RWPE2 (cell line): ENCODE measurements around the gene ETNPPL.

ENCODE experiments used
- ATAC-seq: fragments of 200-7000 bp; cut with Tn5 transposase; 3 replicates; pipeline ENCODE4 v1.9.1; 2021; ENCODE audit warnings: low read depth
- DNase-seq: peaks from one replicate; pipeline ENCODE4 v3.0.0-alpha.2; 2020; ENCODE audit warnings: low spot score
- H3K27ac ChIP-seq: fragments of 450-650 bp; 2 replicates; pipeline ENCODE4 v1.5.1; 2017; ENCODE audit warnings: mild to moderate bottlenecking; ENCODE audit not compliant: poor library complexity, severe bottlenecking
- H3K27me3 ChIP-seq: fragments of 250-450 bp; sonication (Bioruptor Pico); 2 replicates; pipeline ENCODE4 v1.5.1; 2021; ENCODE audit warnings: mild to moderate bottlenecking, moderate library complexity; ENCODE audit not compliant: insufficient read depth, poor library complexity, severe bottlenecking
- H3K36me3 ChIP-seq: fragments of 250-450 bp; sonication (Bioruptor Pico); 2 replicates; pipeline ENCODE4 v1.5.1; 2020; ENCODE audit warnings: low read depth, mild to moderate bottlenecking, moderate library complexity
- H3K4me1 ChIP-seq: fragments of 250-450 bp; sonication (Bioruptor Pico); 2 replicates; pipeline ENCODE4 v1.5.1; 2021; ENCODE audit warnings: mild to moderate bottlenecking, moderate library complexity; ENCODE audit not compliant: insufficient read depth, poor library complexity, severe bottlenecking
- H3K4me3 ChIP-seq: fragments of 250-450 bp; sonication (Bioruptor Pico); 2 replicates; pipeline ENCODE4 v1.5.1; 2021; ENCODE audit warnings: mild to moderate bottlenecking, moderate library complexity; ENCODE audit not compliant: severe bottlenecking
- H3K9me3 ChIP-seq: fragments of 250-450 bp; sonication (Bioruptor Pico); 2 replicates; pipeline ENCODE4 v1.5.1; 2021; ENCODE audit warnings: mild to moderate bottlenecking, moderate library complexity; ENCODE audit not compliant: severe bottlenecking
- TF ChIP-seq, protein P1 (sequence below): fragments of 450-650 bp; IDR thresholded peaks from one replicate; pipeline ENCODE4 v1.5.1; 2017; ENCODE audit warnings: mild to moderate bottlenecking, moderate library complexity; ENCODE audit not compliant: poor library complexity, severe bottlenecking

The ETNPPL gene

DNA sequence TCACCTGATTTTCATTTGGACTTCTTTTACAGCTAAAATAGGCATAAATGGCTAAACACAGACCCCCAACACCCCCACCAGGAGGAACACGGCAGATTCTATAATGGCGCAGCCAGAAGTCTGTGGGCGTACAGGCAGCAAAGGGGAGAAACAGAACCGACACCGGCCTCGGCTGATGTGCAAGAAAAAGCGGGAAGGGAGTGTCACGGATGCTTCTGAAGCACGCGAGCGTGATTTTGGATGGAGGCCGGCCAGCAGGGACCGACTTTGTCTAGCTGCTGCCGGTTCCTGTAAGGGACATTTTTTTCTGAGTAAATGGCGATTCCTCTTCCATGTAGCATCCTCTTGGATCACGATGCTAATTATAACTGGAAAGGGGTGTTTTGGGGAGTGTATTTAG, 24.9 kb upstream of the ETNPPL start:
- DNase-seq (no peak), ATAC-seq (no peak)
- Histone ChIP-seq H3K27ac (no peak overlapping the region), H3K4me3 (no peak overlapping the region), H3K36me3 (no peaks in the 10 kb centered on the region), H3K9me3 (no peaks in the 10 kb centered on the region), H3K4me1 (no peaks in the 10 kb centered on the region), H3K27me3 (no peaks in the 10 kb centered on the region)
- TF ChIP-seq, protein P1, sequence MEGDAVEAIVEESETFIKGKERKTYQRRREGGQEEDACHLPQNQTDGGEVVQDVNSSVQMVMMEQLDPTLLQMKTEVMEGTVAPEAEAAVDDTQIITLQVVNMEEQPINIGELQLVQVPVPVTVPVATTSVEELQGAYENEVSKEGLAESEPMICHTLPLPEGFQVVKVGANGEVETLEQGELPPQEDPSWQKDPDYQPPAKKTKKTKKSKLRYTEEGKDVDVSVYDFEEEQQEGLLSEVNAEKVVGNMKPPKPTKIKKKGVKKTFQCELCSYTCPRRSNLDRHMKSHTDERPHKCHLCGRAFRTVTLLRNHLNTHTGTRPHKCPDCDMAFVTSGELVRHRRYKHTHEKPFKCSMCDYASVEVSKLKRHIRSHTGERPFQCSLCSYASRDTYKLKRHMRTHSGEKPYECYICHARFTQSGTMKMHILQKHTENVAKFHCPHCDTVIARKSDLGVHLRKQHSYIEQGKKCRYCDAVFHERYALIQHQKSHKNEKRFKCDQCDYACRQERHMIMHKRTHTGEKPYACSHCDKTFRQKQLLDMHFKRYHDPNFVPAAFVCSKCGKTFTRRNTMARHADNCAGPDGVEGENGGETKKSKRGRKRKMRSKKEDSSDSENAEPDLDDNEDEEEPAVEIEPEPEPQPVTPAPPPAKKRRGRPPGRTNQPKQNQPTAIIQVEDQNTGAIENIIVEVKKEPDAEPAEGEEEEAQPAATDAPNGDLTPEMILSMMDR = no peak

DNA sequence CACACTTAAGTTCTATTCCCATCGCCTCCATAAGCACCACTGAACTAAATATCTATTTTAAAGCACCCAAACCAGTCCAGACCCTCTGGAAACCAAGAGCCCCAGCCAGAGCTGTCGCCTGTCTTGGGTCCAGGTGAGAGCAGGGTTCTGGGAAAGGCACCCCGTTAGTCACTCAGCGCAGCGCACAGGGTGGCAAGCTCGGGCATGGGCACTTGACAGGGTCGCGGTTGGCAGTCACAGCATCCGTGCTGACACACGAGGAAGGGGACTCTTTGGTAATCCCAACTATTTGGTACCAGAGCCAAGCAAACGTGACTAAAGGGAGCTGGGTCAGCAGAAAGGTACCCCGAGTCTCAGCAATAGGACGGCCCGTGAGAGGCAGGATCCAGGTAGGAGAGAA, 24.3 kb upstream of the ETNPPL start:
- no peaks in the 10 kb centered on the region for H3K9me3 ChIP-seq
- no peak overlapping the region for H3K27ac ChIP-seq
- no peak overlapping the region for H3K4me3 ChIP-seq
- H3K36me3 ChIP-seq = no peaks in the 10 kb centered on the region
- TF ChIP-seq, protein P1 = no peak
- ATAC-seq = no peak
- H3K4me1 ChIP-seq = no peaks in the 10 kb centered on the region
- no peaks in the 10 kb centered on the region for H3K27me3 ChIP-seq
- no peak for DNase-seq

DNA sequence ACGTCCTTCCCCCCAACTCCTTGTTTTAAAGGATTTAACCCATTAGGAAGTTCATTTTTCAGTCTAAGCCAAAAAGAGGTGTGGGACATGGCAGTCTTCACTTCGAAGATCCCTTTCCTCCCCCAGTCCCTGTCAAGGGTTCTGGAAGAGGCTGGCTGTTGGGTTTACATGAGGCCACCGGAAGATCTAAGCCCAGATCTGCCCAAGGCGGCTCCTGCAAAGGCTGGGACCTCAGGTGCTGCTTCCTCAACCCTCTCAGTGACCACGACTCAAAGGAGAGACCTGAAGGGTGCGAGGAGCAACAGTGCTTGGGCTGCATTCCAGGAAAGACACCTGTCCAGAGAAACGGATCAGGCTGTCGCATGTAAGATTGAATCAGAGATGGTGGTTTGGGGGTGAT, 23.5 kb upstream of the ETNPPL start:
- TF ChIP-seq, protein P1 = no peak
- no peak for ATAC-seq

DNA sequence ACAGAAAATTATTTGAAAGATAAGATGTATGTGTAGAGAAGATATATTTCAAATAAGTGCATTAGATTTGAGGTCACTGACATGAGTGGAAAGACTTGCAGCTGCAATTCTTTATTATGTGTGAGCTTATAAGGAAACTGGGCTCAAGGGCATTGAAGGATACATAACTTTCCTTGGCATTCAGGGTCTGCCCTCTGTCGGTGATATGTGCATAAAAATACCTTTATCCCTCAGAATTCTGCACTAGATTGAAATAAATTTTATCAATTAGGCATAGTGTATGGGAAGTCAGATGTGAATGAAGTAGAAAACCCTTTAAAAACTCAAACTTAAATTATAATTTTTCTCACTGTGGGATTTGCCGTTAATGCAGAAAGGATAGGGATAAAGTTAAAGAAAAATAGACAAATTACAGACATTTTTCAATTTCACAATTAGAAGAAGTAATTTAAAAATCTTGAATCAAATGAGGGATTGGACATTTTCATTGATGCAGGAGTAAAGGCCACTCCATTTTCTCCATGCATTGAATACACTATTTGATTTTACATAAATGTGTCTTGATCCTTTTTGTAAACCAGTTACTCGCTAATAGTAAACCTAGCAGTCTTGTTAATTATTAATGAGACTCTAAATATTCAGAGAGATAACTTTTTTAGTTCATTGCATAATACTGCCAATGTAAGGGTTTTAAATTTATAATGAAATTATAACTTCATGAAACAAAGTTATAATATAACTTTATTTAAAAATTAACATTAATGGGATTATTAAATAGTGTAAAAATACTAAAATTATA, 21.0 kb upstream of the ETNPPL start:
- Histone ChIP-seq H3K4me1 (no peaks in the 10 kb centered on the region), H3K4me3 (no peak overlapping the region), H3K27me3 (no peaks in the 10 kb centered on the region), H3K9me3 (no peaks in the 10 kb centered on the region), H3K36me3 (no peaks in the 10 kb centered on the region), H3K27ac (no peak overlapping the region)
- DNase-seq = no peak
- ATAC-seq = peak; percentile 41; the same call in 1 of the 3 replicates
- TF ChIP-seq, protein P1 = peak; percentile 36

More for the DNA sequence above, 23.5 kb upstream of the ETNPPL start:
- no peak overlapping the region for H3K27ac ChIP-seq
- H3K27me3 ChIP-seq = no peaks in the 10 kb centered on the region
- no peak for DNase-seq
- no peak overlapping the region for H3K4me3 ChIP-seq
- H3K9me3 ChIP-seq = no peaks in the 10 kb centered on the region
- H3K4me1 ChIP-seq = no peaks in the 10 kb centered on the region
- H3K36me3 ChIP-seq = no peaks in the 10 kb centered on the region

DNA sequence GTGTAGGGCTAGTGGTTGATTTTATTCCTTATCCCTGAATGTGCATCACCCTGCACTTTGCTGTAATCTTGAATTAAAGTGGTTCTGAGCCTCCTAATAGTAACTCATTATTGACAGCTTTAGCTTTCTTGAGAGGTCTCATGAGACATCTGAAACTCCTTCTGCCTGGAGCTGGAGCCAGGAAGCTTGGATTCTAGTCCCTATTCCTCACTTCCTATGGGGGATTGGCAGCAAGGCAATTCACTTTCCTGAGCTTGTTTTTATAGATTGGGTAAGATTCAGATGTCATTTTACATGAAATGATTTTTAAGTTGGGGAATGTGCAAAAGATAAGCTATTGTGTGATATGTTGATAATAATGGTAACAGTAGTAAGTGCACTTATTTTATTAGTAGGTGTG, 17.1 kb upstream of the ETNPPL start:
- ATAC-seq = no peak
- Histone ChIP-seq H3K4me3 (no peak overlapping the region), H3K36me3 (no peaks in the 10 kb centered on the region), H3K4me1 (no peaks in the 10 kb centered on the region), H3K9me3 (no peaks in the 10 kb centered on the region), H3K27ac (no peak overlapping the region), H3K27me3 (no peaks in the 10 kb centered on the region)
- DNase-seq = no peak
- TF ChIP-seq, protein P1 = no peak
